ENCODE measurements around the gene BID.
"Not testable (repeated sequence)": the region's sequence is repeated elsewhere in the genome, so short reads cannot be mapped to it uniquely, and the experiment has no call there.

The BID gene

DNA sequence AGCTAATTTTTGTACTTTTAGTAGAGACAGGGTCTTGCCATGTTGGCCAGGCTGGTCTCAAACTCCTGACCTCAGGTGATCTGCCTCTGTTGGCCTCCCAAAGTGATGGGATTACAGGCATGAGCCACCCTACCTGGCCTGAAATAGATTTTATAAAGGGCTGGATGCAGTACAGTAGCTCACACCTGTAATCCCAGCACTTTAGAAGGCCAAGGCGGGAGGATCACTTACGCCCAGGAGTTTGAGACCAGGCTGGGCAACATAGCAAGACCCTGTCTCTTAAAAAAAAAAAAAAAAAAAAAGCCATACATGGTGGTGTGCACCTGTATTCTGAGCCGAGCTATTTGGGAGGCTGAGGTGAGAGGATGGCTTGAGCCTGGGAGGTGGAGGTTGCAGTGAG is 76.0 kb downstream of the BID start:
- DNase-seq = not testable (repeated sequence)

DNA sequence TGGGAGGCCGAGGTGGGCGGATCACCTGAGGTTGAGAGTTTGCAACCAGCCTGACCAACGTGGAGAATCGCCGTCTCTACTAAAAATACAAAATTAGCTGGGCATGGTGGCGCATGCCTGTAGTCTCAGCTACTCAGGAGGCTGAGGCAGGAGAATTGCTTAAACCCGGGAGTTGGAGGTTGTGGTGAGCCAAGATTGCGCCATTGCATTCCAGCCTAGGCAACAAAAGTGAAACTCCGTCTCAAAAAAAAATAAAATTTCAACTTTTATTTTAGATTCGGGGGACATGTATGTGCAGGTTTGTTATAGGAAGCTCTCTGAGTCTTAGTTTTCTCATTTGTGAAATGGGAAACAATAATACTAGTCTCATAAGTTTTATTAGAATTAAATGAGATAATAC is 77.1 kb downstream of the BID start:
- DNase-seq = not testable (repeated sequence)

DNA sequence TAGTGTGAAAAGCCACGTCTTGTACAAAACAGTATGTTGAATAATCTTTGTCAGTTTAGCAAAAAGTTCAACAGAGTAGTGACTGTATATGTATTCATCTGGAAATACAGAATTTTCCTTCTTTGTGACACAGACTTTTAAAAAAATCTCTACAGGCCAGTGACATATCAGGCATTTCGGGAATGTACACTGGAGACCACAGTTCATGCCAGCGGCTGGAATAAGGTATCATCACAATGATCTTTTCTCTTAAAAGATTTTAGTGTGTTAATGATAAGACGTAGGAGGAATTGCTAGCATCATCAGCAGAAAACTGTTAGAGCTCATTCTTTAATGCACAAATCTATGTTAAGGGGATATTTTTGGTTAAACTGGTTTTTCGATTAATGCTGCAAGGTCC is 78.3 kb downstream of the BID start:
- no peak for DNase-seq

DNA sequence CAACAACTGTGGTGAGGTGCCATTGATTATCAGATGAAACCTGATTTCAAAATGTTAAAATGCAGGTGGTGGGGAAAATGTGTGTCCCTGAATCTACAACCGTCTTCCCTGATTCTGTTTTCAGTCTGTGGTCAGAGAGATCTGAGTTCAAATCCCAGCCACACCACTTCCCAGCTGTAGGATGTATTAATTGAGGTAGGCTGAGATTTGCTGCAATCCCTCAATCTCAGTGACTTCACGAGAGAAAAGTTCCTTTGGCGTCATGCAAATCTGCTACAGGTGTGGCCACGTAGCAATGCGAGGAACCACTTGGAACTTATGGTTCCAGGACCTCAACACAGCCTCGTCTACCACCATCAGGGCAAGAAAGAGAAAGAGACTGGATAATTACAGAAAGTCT is 79.5 kb downstream of the BID start:
- no peak for DNase-seq

DNA sequence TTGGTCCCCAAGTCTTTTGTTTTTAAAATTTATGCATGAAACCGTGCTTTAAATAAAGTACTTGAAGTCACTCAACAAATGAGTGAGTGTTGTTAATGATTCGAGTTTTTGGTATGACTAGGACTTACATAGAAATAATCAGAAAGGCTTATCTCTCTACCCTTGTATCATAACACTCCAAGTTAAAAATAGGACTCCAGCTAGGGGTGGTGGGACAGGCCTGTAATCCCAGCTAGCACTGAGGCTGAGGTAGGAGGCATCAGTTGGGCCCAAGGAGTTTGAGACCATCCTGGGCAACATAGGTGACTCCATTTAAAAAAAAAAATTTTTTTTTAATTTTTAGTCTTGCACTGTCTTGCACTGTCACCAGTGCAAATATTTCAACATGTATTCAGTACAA is 80.1 kb downstream of the BID start:
- no peak for DNase-seq

DNA sequence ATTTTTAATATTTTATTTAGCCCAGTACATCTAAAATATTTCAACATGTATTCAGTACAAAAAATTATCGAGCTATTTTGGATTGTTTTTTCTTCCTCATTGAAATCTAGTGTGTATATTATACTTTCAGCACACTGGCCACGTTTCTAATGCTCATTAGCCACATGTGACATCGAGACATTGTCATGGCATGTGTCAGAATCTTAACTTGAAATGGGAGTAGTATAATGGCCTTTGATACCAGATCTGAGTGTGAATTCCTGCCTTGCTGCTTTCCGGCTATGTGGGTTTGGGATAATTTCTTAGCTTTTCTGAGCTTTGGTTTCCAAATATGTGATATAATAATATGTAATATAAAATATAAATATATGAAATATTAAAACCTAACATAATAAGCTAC is 81.4 kb downstream of the BID start:
- no peak for DNase-seq

DNA sequence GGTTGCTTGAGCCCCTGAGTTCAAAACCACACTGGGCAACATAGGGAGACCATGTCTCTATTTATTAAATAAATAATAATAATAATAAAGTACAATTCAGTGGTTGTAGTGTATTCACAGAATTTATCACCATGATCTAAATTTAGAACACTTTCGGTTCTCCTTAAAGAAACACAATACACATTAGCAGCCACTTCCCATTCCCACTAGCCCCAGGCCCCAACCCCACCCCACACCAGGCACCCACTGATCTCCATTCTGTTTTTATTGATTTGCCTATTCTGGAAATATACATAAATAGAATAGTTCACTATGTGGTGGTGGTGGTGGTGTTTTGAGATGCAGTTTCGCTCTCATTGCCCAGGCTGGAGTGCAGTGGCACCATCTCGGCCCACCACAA is 90.0 kb downstream of the BID start:
- DNase-seq = no peak

Data from stimulated activated CD4-positive, alpha-beta T cell treated with anti-CD3 and anti-CD28 coated beads, Interleukin-15, amount 100 ng/mL, for 24 hours (primary cell).